ENCODE measurements around the gene SIM2. TPM values are rescaled to one million over a fixed set of nuclear protein-coding genes. Genes with fewer than 3 reads are reported as not detected.

Gene SIM2
- total and polyA plus RNA-seq, 2 experiments from 2014 or later: 0.16 to 0.49 TPM

- TF ChIP-seq ZNF462 (CRISPR knock-in tag; IDR thresholded peaks at IDR 0.05) (no peak), ZNF331 (CRISPR knock-in tag; IDR thresholded peaks at IDR 0.05; ENCODE audit: low read depth) (no peak), EZH2phosphoT487 (IDR thresholded peaks at IDR 0.05; ENCODE audit: unreplicated experiment) (no peak), POLR2AphosphoS5 (IDR thresholded peaks at IDR 0.05; ENCODE audit: low read depth) (no peak), JUNB (IDR thresholded peaks at IDR 0.05; ENCODE audit: unreplicated experiment) (no peak), ZNF114 (CRISPR knock-in tag; IDR thresholded peaks at IDR 0.05) (no peak), EZH2 (IDR thresholded peaks at IDR 0.05; ENCODE audit: low read depth, unreplicated experiment) (no peak), STAT1 (IDR thresholded peaks at IDR 0.05; ENCODE audit: unreplicated experiment) (no peak), ETS1 (IDR thresholded peaks at IDR 0.05) (no peak), CREB1 (CRISPR knock-in tag; IDR thresholded peaks at IDR 0.05; ENCODE audit: low read depth) (no peak), NANOG (IDR thresholded peaks at IDR 0.05; ENCODE audit: borderline replicate concordance) (no peak), REST (IDR thresholded peaks at IDR 0.05; ENCODE audit: unreplicated experiment) (no peak), CTCF (conservative IDR thresholded peaks at IDR 0.05; ENCODE audit: low read depth in 2 of 2) (no peak)
- H3K79me2 ChIP-seq (replicated peaks; ENCODE audit: insufficient read depth): no peaks in the 10 kb centered on the region
- H3F3A ChIP-seq (replicated peaks; ENCODE audit: low read depth): peaks cover 25% of the 10 kb centered on the region
- DNase-seq (ENCODE audit: low spot score) (no peak), ATAC-seq (no peak; the same call in 1 of the 3 replicates)
- H3K27ac ChIP-seq (ENCODE audit: low read depth): no peak overlapping the region
- H3K4me3 Mint-ChIP-seq: peak overlapping the region; percentile 64
- peaks cover 2% of the 10 kb centered on the region; the same call in 2 of the 3 replicates for H3K9me3 Mint-ChIP-seq
- peaks cover 100% of the 10 kb centered on the region for H3K27me3 ChIP-seq (ENCODE audit: insufficient read depth)
- no peaks in the 10 kb centered on the region for H3K36me3 ChIP-seq (ENCODE audit: insufficient read depth)
- H3K4me3 ChIP-seq: peak overlapping the region; percentile 53
- no peaks in the 10 kb centered on the region; the same call in 2 of the 3 replicates for H3K36me3 Mint-ChIP-seq (ENCODE audit: low read depth)
- no peaks in the 10 kb centered on the region for H3K9me2 ChIP-seq (ENCODE audit: insufficient read depth)
- H4K20me1 ChIP-seq (replicated peaks; ENCODE audit: insufficient read depth): no peaks in the 10 kb centered on the region; the same call in none of the 2 replicates
- peak overlapping the region; percentile 69; the same call in 1 of the 2 replicates for H2AFZ ChIP-seq
- peaks cover 75% of the 10 kb centered on the region for H3K4me1 ChIP-seq (ENCODE audit: insufficient read depth)
- peaks cover 56% of the 10 kb centered on the region for H3K4me1 Mint-ChIP-seq
- peak overlapping the region; percentile 78 for H3K4me2 ChIP-seq
- peaks cover 84% of the 10 kb centered on the region for H3K27me3 Mint-ChIP-seq (ENCODE audit: insufficient read depth, low read depth, poor library complexity)
- no peak overlapping the region for H3K27ac Mint-ChIP-seq
Observed at GRCh38 chr21:36707763-36708285, 8.9 kb downstream of the SIM2 start.
